Endothelial cell of umbilical vein (primary cell): ENCODE results near the gene C3orf20. TPM values are rescaled to one million over a fixed set of nuclear protein-coding genes. Genes with fewer than 3 reads are reported as not detected.

Experiments
- BruUV-seq: library from RNA; stranded (reverse); fragments of 400-500 nt; replicated peaks from 2 replicates; lab custom pipeline; 2021; lab: Mats Ljungman, UMichigan
- CTCF ChIA-PET: fragments of 300-600, 350-600 bp; sonication (Branson Sonifier 250); formaldehyde crosslinking; loops from one replicate; lab custom pipeline; 2021; ENCODE audit warnings: antibody characterized with exemption, inconsistent platforms; lab: Charles Lee
- POLR2A ChIA-PET: fragments of 300-600, 350-600 bp; sonication (Branson Sonifier 250); formaldehyde crosslinking; loops from one replicate; lab custom pipeline; 2021; ENCODE audit warnings: antibody characterized with exemption, inconsistent platforms; lab: Charles Lee
- DNase-seq: peaks from one replicate; pipeline ENCODE4 v3.0.0-alpha.2; 2011; ENCODE audit warnings: low read depth, low spot score
- FAIRE-seq: peaks from 2 replicates; lab custom pipeline; 2011; peaks lifted over from hg19 to GRCh38; lab: Jason Lieb, UNC
- H2AFZ ChIP-seq: 2 replicates; pipeline ENCODE4 v1.6.0; 2012; ENCODE audit warnings: low read depth, low read length, control low read depth, inconsistent platforms
- H3K27ac ChIP-seq: 2 replicates; pipeline ENCODE4 v1.5.1; 2011; ENCODE audit warnings: low read depth, mild to moderate bottlenecking, control low read depth, low read length, moderate library complexity; ENCODE audit not compliant: insufficient read depth
- H3K27me3 ChIP-seq, 2 experiments: 2 replicates each; pipeline versions ENCODE4 v1.6.0 to v1.6.1; 2011; ENCODE audit warnings: low read length in 2 of 2, mixed read lengths in 1 of 2; ENCODE audit not compliant: control insufficient read depth in 2 of 2, insufficient read depth in 2 of 2
- H3K36me3 ChIP-seq, 2 experiments: 2 replicates in 1 of 2; 3 replicates in 1 of 2; pipeline ENCODE4 v1.5.1; 2011; ENCODE audit warnings: low read length in 2 of 2, mild to moderate bottlenecking in 1 of 2, moderate library complexity in 1 of 2; ENCODE audit not compliant: control insufficient read depth in 2 of 2, insufficient read depth in 2 of 2; ENCODE audit errors: extremely low read depth in 1 of 2
- H3K4me1 ChIP-seq: 3 replicates; pipeline ENCODE4 v1.5.1; 2011; ENCODE audit warnings: mild to moderate bottlenecking, low read length; ENCODE audit not compliant: control insufficient read depth, insufficient read depth; ENCODE audit errors: extremely low read depth
- H3K4me2 ChIP-seq: 2 replicates; pipeline ENCODE4 v1.6.1; 2011; ENCODE audit warnings: low read length, control low read depth, mixed read lengths; ENCODE audit not compliant: insufficient read depth
- H3K4me3 ChIP-seq, 3 experiments: fragments of 200-600 bp in 1 of 3; sonication (generic), shearing (Covaris generic) in 1 of 3; replicated peaks in 1 of 3; 2 replicates each; pipeline ENCODE4 v1.5.1; 2011 to 2016; ENCODE audit warnings: control low read depth in 3 of 3, low read length in 3 of 3, mild to moderate bottlenecking in 2 of 3, inconsistent platforms in 1 of 3, low read depth in 1 of 3, moderate library complexity in 1 of 3; ENCODE audit not compliant: insufficient read depth in 1 of 3
- H3K79me2 ChIP-seq: 2 replicates; pipeline ENCODE4 v1.6.0; 2012; ENCODE audit warnings: low read length, inconsistent platforms; ENCODE audit not compliant: control insufficient read depth, insufficient read depth
- H3K9ac ChIP-seq: replicated peaks from 2 replicates; pipeline ENCODE3; 2011; ENCODE audit warnings: low read length, control low read depth; ENCODE audit not compliant: insufficient read depth; ENCODE audit errors: extremely low read depth
- H3K9me1 ChIP-seq: replicated peaks from 3 replicates; pipeline ENCODE4 v1.6.0; 2011; ENCODE audit warnings: mild to moderate bottlenecking, low read length; ENCODE audit not compliant: control insufficient read depth, insufficient read depth; ENCODE audit errors: extremely low read depth
- H3K9me3 ChIP-seq: replicated peaks from 2 replicates; pipeline ENCODE4 v1.5.1; 2012; ENCODE audit warnings: low read length, inconsistent platforms; ENCODE audit not compliant: control insufficient read depth, insufficient read depth
- H4K20me1 ChIP-seq: replicated peaks from 2 replicates; pipeline ENCODE3; 2011; ENCODE audit warnings: mild to moderate bottlenecking, low read length; ENCODE audit not compliant: control insufficient read depth, insufficient read depth; ENCODE audit errors: extremely low read depth
- CTCF ChIP-seq, 2 donors: IDR thresholded peaks; 1 replicate in 1 of 2; 2 replicates in 1 of 2; pipeline ENCODE4 v1.5.1; 2011; ENCODE audit warnings: low read length in 2 of 2, mild to moderate bottlenecking in 2 of 2, moderate library complexity in 2 of 2, control low read depth in 1 of 2, inconsistent platforms in 1 of 2, low read depth in 1 of 2; ENCODE audit not compliant: insufficient read depth in 1 of 2; ENCODE audit errors: extremely low read depth in 1 of 2
- EZH2 ChIP-seq: IDR thresholded peaks from 2 replicates; pipeline ENCODE4 v1.6.1; 2012; ENCODE audit warnings: borderline replicate concordance, low read depth, mild to moderate bottlenecking, moderate library complexity, low read length, inconsistent platforms; ENCODE audit not compliant: severe bottlenecking
- FOS ChIP-seq: IDR thresholded peaks from 2 replicates; pipeline ENCODE4 v1.6.1; 2011; ENCODE audit warnings: mild to moderate bottlenecking, low read length, moderate library complexity, borderline replicate concordance; ENCODE audit not compliant: insufficient read depth
- GATA2 ChIP-seq: IDR thresholded peaks from 2 replicates; pipeline ENCODE4 v1.7.0; 2011; ENCODE audit warnings: low read depth, mild to moderate bottlenecking, moderate library complexity, mixed read lengths, low read length; ENCODE audit not compliant: insufficient read length, insufficient read depth
- JUN ChIP-seq: IDR thresholded peaks from 2 replicates; pipeline ENCODE4 v1.6.1; 2011; ENCODE audit warnings: borderline replicate concordance, low read depth; ENCODE audit not compliant: insufficient read length, insufficient read depth
- MAX ChIP-seq: IDR thresholded peaks from 2 replicates; pipeline ENCODE4 v1.6.1; 2011; ENCODE audit not compliant: insufficient read depth, insufficient read length
- MYC ChIP-seq: IDR thresholded peaks from one replicate; pipeline ENCODE4 v1.6.1; 2011; ENCODE audit warnings: mild to moderate bottlenecking, low read depth, low read length
- POLR2A ChIP-seq: IDR thresholded peaks from 2 replicates; pipeline ENCODE4 v1.6.1; 2012; ENCODE audit warnings: low read depth, mild to moderate bottlenecking, control low read depth, low read length
- POLR2AphosphoS5 ChIP-seq: IDR thresholded peaks from 2 replicates; pipeline ENCODE4 v1.6.1; 2012; ENCODE audit warnings: low read depth, mild to moderate bottlenecking, control low read depth, low read length, moderate library complexity; ENCODE audit not compliant: insufficient read depth
- dilution Hi-C: fragments of 300-500 bp; cut with MboI; formaldehyde crosslinking; loops from one replicate; pipeline ENCODE4 v1.15.0; 2019; ENCODE audit warnings: low sequenced_read_pairs; ENCODE audit not compliant: extremely low pct_ligation_motif_present
- intact Hi-C: fragments of 100-400 bp; cut with micrococcal nuclease; formaldehyde crosslinking; loops from one replicate; pipeline ENCODE4 v1.10.0; 2022
- polyA plus RNA-seq, 4 experiments: library from polyadenylated mRNA; depleted of rRNA in 3 of 4; stranded (reverse) in 3 of 4; unstranded in 1 of 4; fragments of >200 nt; gene quantifications; 2 replicates each; pipeline versions ENCODE4 v1.2.1 to v1.2.3, GENCODE V29; 2011 to 2012; ENCODE audit warnings: missing spikeins in 1 of 4
- total RNA-seq: library from RNA; stranded (reverse); gene quantifications from 2 replicates; pipeline ENCODE4 v1.2.3, GENCODE V29; 2021

Gene C3orf20
- total and polyA plus RNA-seq, 2 donors (not counting 3 experiments of a cell fraction or from before 2014, with no cell fraction given) = not detected

- no peaks in the 10 kb centered on the region for H3K27me3 ChIP-seq
- TF ChIP-seq CTCF (IDR thresholded peaks at IDR 0.05; ENCODE audit: extremely low read depth in 1 of 2, insufficient read depth in 1 of 2, low read depth in 1 of 2, low read length in 2 of 2) = no peak
- TF ChIP-seq EZH2 = no peak
- TF ChIP-seq FOS = no peak
- no peak for TF ChIP-seq JUN
- TF ChIP-seq POLR2AphosphoS5 = no peak
- TF ChIP-seq POLR2A = no peak
- no peak for TF ChIP-seq MYC
- TF ChIP-seq GATA2 = no peak
- TF ChIP-seq MAX = no peak
- H3K36me3 ChIP-seq = no peaks in the 10 kb centered on the region
- no peaks in the 10 kb centered on the region for H4K20me1 ChIP-seq
- FAIRE-seq (no peak), DNase-seq (no peak)
- H2AFZ ChIP-seq = no peak overlapping the region
- no peak overlapping the region for H3K27ac ChIP-seq
- no peak overlapping the region for H3K4me2 ChIP-seq
- no peaks in the 10 kb centered on the region for H3K9me3 ChIP-seq
- H3K9ac ChIP-seq = no peak overlapping the region
- H3K4me1 ChIP-seq = no peaks in the 10 kb centered on the region
- H3K4me3 ChIP-seq = no peak overlapping the region
- H3K9me1 ChIP-seq = no peaks in the 10 kb centered on the region
- no peaks in the 10 kb centered on the region for H3K79me2 ChIP-seq
- CTCF ChIA-PET = interaction anchor here (1.7 kb wide), 1 partner anchor 9 kb away, joined by 6 read pairs; no protein-coding TSS in a partner anchor
- intact Hi-C loops = no loop called here
- dilution Hi-C loops = no loop called here
- POLR2A ChIA-PET = no interaction called here
- BruUV-seq = no TSS peak
These were observed 96.9 kb downstream of the C3orf20 start for GRCh38 chr3:14771593-14772497.
